Measurements from ENCODE around the gene MYEOV. TPM values are rescaled to one million over a fixed set of nuclear protein-coding genes. Genes with fewer than 3 reads are reported as not detected.

The MYEOV gene
- total RNA-seq (2022; extraction: Qiagen RNA extraction; ENCODE audit: low read depth), result 97.8 to 134 TPM (median 127 TPM) in 5 replicates

GRCh38 chr11:69293819-69294505, at the start of gene MYEOV:
MYEOV (plus strand) TSS chr11:69294155; CDS start chr11:69295355, 1,200 bp downstream.

Other genes with a start within 250 kb of the MYEOV start
- 8.1 to 15.0 TPM (median 12.8 TPM) in 5 replicates for gene TPCN2, start 245.2 kb upstream of the MYEOV start, total RNA-seq (2022; extraction: Qiagen RNA extraction; ENCODE audit: low read depth)
- 0.09 to 0.16 TPM in 2 of 5 replicates, not detected in the others for gene SMIM38, start 138.2 kb upstream of the MYEOV start, total RNA-seq (2022; extraction: Qiagen RNA extraction; ENCODE audit: low read depth)
- not detected in 5 replicates for gene LINC01488, start 187.5 kb downstream of the MYEOV start, total RNA-seq (2022; extraction: Qiagen RNA extraction; ENCODE audit: low read depth)

All from A549 treated with ZK216348 at 1 μM for 4 hours (cell line).